Uterus (tissue), 2 donors: ENCODE results near the gene G6PC3.

ENCODE experiments used
- POLR2A ChIP-seq, 2 donors: fragments of 450-650 bp; IDR thresholded peaks; one replicate each; pipeline ENCODE4 v1.6.1; 2016; ENCODE audit warnings: antibody characterized with exemption in 2 of 2, mild to moderate bottlenecking in 1 of 2, moderate library complexity in 1 of 2
- TF ChIP-seq, protein P1 (sequence below), 4 experiments: fragments of 200-600 bp in 2 of 4; fragments of 450-650 bp in 2 of 4; sonication (generic) in 2 of 4; IDR thresholded peaks; one replicate each; pipeline ENCODE4 v1.5.1; 2016 to 2019; ENCODE audit warnings: antibody characterized with exemption in 4 of 4, mild to moderate bottlenecking in 2 of 4, moderate library complexity in 1 of 4

DNA sequence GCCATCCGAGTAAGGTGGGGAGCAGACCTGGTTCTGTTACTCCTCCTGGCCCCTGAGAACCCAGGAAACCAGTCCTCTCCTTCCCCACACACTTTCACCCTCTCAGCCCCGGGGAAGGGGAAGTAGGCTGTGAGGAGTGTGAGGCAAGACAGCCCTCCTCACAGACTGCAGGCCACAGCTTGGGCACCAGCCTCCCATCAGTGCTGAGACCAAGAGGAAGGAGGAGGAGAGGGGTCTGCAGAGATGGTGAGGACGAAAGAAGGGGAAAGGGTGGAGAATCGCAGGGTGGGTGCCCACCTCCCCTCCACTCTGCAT is 7.0 kb downstream of the G6PC3 start:
- TF ChIP-seq, protein P1, sequence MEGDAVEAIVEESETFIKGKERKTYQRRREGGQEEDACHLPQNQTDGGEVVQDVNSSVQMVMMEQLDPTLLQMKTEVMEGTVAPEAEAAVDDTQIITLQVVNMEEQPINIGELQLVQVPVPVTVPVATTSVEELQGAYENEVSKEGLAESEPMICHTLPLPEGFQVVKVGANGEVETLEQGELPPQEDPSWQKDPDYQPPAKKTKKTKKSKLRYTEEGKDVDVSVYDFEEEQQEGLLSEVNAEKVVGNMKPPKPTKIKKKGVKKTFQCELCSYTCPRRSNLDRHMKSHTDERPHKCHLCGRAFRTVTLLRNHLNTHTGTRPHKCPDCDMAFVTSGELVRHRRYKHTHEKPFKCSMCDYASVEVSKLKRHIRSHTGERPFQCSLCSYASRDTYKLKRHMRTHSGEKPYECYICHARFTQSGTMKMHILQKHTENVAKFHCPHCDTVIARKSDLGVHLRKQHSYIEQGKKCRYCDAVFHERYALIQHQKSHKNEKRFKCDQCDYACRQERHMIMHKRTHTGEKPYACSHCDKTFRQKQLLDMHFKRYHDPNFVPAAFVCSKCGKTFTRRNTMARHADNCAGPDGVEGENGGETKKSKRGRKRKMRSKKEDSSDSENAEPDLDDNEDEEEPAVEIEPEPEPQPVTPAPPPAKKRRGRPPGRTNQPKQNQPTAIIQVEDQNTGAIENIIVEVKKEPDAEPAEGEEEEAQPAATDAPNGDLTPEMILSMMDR (IDR thresholded peaks at IDR 0.05), result no peak
- no peak for TF ChIP-seq POLR2A (IDR thresholded peaks at IDR 0.05)
